ENCODE results near the gene SLC22A6.
"Not testable (repeated sequence)": the region's sequence is repeated elsewhere in the genome, so short reads cannot be mapped to it uniquely, and the experiment has no call there.

SLC22A6 gene

GRCh38 chr11:62953811-62954210 lies 31.0 kb downstream of the SLC22A6 start:
- Histone ChIP-seq H4K20me1 (ENCODE audit: insufficient read depth, low read length) (no peaks in the 10 kb centered on the region), H3K4me2 (ENCODE audit: low read depth, low read length) (no peak overlapping the region), H3K27ac (ENCODE audit: low read length) (no peak overlapping the region), H3K9me3 (replicated peaks; ENCODE audit: insufficient read depth, low read length) (no peaks in the 10 kb centered on the region), H3K36me3 (replicated peaks; ENCODE audit: insufficient read depth, low read length) (no peaks in the 10 kb centered on the region), H3F3A (ENCODE audit: insufficient read depth, low read length) (no peaks in the 10 kb centered on the region), H3K4me3 (ENCODE audit: low read length) (no peak overlapping the region), H3K9ac (ENCODE audit: low read length) (no peak overlapping the region), H3K79me2 (ENCODE audit: low read length) (no peaks in the 10 kb centered on the region), H2AFZ (ENCODE audit: low read length) (no peak overlapping the region), H3K4me1 (ENCODE audit: low read length) (no peaks in the 10 kb centered on the region), H3K9me2 (replicated peaks; ENCODE audit: insufficient read depth, low read length) (no peaks in the 10 kb centered on the region), H3K27me3 (replicated peaks; ENCODE audit: insufficient read depth, low read length) (no peaks in the 10 kb centered on the region)
- TF ChIP-seq EZH2 (optimal IDR thresholded peaks at IDR 0.05; ENCODE audit: low read depth, low read length) (no peak), EZH2phosphoT487 (IDR thresholded peaks at IDR 0.05; ENCODE audit: low read length) (no peak)
- TF ChIP-seq, protein P1, sequence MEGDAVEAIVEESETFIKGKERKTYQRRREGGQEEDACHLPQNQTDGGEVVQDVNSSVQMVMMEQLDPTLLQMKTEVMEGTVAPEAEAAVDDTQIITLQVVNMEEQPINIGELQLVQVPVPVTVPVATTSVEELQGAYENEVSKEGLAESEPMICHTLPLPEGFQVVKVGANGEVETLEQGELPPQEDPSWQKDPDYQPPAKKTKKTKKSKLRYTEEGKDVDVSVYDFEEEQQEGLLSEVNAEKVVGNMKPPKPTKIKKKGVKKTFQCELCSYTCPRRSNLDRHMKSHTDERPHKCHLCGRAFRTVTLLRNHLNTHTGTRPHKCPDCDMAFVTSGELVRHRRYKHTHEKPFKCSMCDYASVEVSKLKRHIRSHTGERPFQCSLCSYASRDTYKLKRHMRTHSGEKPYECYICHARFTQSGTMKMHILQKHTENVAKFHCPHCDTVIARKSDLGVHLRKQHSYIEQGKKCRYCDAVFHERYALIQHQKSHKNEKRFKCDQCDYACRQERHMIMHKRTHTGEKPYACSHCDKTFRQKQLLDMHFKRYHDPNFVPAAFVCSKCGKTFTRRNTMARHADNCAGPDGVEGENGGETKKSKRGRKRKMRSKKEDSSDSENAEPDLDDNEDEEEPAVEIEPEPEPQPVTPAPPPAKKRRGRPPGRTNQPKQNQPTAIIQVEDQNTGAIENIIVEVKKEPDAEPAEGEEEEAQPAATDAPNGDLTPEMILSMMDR (IDR thresholded peaks at IDR 0.05; ENCODE audit: low read length) = no peak
- DNase-seq = no peak

DNA sequence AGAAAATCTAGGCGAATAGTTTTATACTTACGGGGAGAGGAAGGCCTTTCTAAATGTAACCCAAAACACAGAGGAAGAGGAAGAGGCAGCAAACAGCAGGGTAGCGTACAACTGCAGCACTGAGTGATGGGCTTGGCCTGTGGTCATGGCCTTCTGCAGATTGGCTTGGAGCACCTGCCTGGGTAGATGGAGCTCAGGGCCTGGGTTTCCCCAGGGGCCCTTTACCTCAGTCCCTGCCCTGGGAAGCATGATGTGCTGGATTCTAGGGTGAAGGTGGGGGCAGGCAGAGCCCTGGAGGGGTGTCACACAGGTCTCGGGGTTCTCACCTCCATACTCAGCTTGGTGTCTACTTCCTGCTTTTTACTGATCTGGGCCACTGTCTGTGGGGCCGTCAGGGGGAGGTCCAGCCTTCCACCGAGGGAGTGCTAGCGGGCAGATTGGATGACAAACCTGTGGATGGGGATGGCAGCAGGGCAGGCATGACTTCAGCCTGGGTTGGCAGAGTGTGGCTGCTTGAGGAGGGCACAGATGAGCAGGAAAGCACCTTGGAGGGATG lies 35.9 kb downstream of the SLC22A6 start:
- Histone ChIP-seq H3K27ac (ENCODE audit: low read length) (no peak overlapping the region), H3K9ac (ENCODE audit: low read length) (no peak overlapping the region), H3F3A (ENCODE audit: insufficient read depth, low read length) (no peaks in the 10 kb centered on the region), H4K20me1 (ENCODE audit: insufficient read depth, low read length) (no peaks in the 10 kb centered on the region), H3K4me1 (ENCODE audit: low read length) (no peaks in the 10 kb centered on the region), H2AFZ (ENCODE audit: low read length) (no peak overlapping the region), H3K36me3 (replicated peaks; ENCODE audit: insufficient read depth, low read length) (no peaks in the 10 kb centered on the region), H3K4me3 (ENCODE audit: low read length) (no peak overlapping the region), H3K4me2 (ENCODE audit: low read depth, low read length) (no peak overlapping the region), H3K9me2 (replicated peaks; ENCODE audit: insufficient read depth, low read length) (no peaks in the 10 kb centered on the region), H3K27me3 (replicated peaks; ENCODE audit: insufficient read depth, low read length) (0 out of 2 replicates have a peak, but pooled peaks cover 8% of the 10 kb centered on the region), H3K79me2 (ENCODE audit: low read length) (no peaks in the 10 kb centered on the region), H3K9me3 (replicated peaks; ENCODE audit: insufficient read depth, low read length) (no peaks in the 10 kb centered on the region)
- TF ChIP-seq EZH2 (optimal IDR thresholded peaks at IDR 0.05; ENCODE audit: low read depth, low read length) = no peak
- no peak for DNase-seq

- not testable (repeated sequence) for H3F3A ChIP-seq (ENCODE audit: insufficient read depth, low read length); H3K79me2 ChIP-seq (ENCODE audit: low read length); H3K4me3 ChIP-seq (ENCODE audit: low read length); H4K20me1 ChIP-seq (ENCODE audit: insufficient read depth, low read length); H3K27ac ChIP-seq (ENCODE audit: low read length); H3K4me1 ChIP-seq (ENCODE audit: low read length); H3K9me3 ChIP-seq (replicated peaks; ENCODE audit: insufficient read depth, low read length); H3K9me2 ChIP-seq (replicated peaks; ENCODE audit: insufficient read depth, low read length); H3K36me3 ChIP-seq (replicated peaks; ENCODE audit: insufficient read depth, low read length); DNase-seq; H3K9ac ChIP-seq (ENCODE audit: low read length); H3K27me3 ChIP-seq (replicated peaks; ENCODE audit: insufficient read depth, low read length); H3K4me2 ChIP-seq (ENCODE audit: low read depth, low read length); H2AFZ ChIP-seq (ENCODE audit: low read length)
Observed at GRCh38 chr11:62945538-62945937, 39.2 kb downstream of the SLC22A6 start.

DNA sequence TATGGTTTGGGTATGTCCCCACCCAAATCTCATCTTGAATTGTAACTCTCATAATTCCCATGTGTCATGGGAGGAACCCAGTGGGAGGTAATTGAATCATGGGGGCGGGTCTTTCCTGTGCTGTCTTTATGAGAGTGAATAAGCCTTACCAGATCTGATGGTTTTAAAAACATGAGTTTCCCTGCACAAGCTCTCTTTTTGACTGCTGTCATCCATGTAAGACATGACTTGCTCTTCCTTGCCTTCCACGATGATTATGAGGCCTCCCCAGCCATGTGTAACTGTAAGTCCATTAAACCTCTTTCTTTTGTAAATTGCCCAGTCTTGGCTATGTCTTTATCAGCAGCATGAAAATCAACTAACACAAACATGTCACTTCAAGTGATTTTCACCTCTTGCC lies 47.2 kb downstream of the SLC22A6 start:
- not testable (repeated sequence) for H3K4me3 ChIP-seq (ENCODE audit: low read length); H4K20me1 ChIP-seq (ENCODE audit: insufficient read depth, low read length); H3K79me2 ChIP-seq (ENCODE audit: low read length); H3K27me3 ChIP-seq (replicated peaks; ENCODE audit: insufficient read depth, low read length); H3F3A ChIP-seq (ENCODE audit: insufficient read depth, low read length); H3K36me3 ChIP-seq (replicated peaks; ENCODE audit: insufficient read depth, low read length); DNase-seq; H3K9ac ChIP-seq (ENCODE audit: low read length); H3K4me2 ChIP-seq (ENCODE audit: low read depth, low read length); H3K9me2 ChIP-seq (replicated peaks; ENCODE audit: insufficient read depth, low read length); H3K9me3 ChIP-seq (replicated peaks; ENCODE audit: insufficient read depth, low read length); H2AFZ ChIP-seq (ENCODE audit: low read length); H3K4me1 ChIP-seq (ENCODE audit: low read length); H3K27ac ChIP-seq (ENCODE audit: low read length)

DNA sequence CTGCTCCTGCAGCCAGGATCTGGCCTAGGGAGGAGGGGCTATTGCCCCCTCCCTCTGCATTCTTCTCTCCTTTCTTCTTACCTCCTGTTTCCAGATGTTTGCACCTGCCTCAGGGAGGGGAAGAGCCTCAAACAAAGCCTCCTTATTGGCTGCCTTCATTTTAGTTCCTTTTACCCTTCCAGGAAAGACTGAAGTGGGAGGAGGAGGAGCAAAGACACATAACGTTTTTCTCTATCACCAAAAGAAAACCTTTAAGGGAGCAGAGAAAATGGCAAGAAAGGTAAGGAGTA lies 50.3 kb downstream of the SLC22A6 start:
- H3K4me3 ChIP-seq (ENCODE audit: low read length) = no peak overlapping the region
- no peaks in the 10 kb centered on the region for H4K20me1 ChIP-seq (ENCODE audit: insufficient read depth, low read length)
- H3K79me2 ChIP-seq (ENCODE audit: low read length) = no peaks in the 10 kb centered on the region
- H3K27me3 ChIP-seq (replicated peaks; ENCODE audit: insufficient read depth, low read length) = peaks cover 14% of the 10 kb centered on the region; the same call in 1 of the 2 replicates
- TF ChIP-seq, protein P1 (IDR thresholded peaks at IDR 0.05; ENCODE audit: low read length) = no peak
- TF ChIP-seq EZH2 (optimal IDR thresholded peaks at IDR 0.05; ENCODE audit: low read depth, low read length) = no peak
- TF ChIP-seq EZH2phosphoT487 (IDR thresholded peaks at IDR 0.05; ENCODE audit: low read length) = no peak
- H3K27ac ChIP-seq (ENCODE audit: low read length) = no peak overlapping the region
- no peaks in the 10 kb centered on the region for H3K9me2 ChIP-seq (replicated peaks; ENCODE audit: insufficient read depth, low read length)
- no peak for DNase-seq
- H3K4me2 ChIP-seq (ENCODE audit: low read depth, low read length) = no peak overlapping the region
- no peaks in the 10 kb centered on the region for H3K36me3 ChIP-seq (replicated peaks; ENCODE audit: insufficient read depth, low read length)
- no peaks in the 10 kb centered on the region for H3F3A ChIP-seq (ENCODE audit: insufficient read depth, low read length)
- H3K4me1 ChIP-seq (ENCODE audit: low read length) = no peaks in the 10 kb centered on the region
- H3K9ac ChIP-seq (ENCODE audit: low read length) = no peak overlapping the region
- no peak overlapping the region for H2AFZ ChIP-seq (ENCODE audit: low read length)
- no peaks in the 10 kb centered on the region for H3K9me3 ChIP-seq (replicated peaks; ENCODE audit: insufficient read depth, low read length)

Data from MM.1S (cell line).